Liver (tissue), 3 donors: ENCODE data around the gene MGA.

Experiments used
- CTCF ChIP-seq: fragments of 150-350 bp; IDR thresholded peaks from 2 replicates; pipeline ENCODE4 v1.5.1; 2017; ENCODE audit warnings: improper control_type of control experiment, low read depth, low read length; ENCODE audit not compliant: missing input control
- EGR1 ChIP-seq, 2 donors: IDR thresholded peaks; 2 replicates each; pipeline ENCODE4 v1.6.1; 2016 to 2018; ENCODE audit warnings: antibody characterized with exemption in 2 of 2, low read depth in 2 of 2
- JUND ChIP-seq, 2 donors: IDR thresholded peaks; 2 replicates each; pipeline ENCODE4 v1.6.1; 2016; ENCODE audit warnings: antibody characterized with exemption in 2 of 2
- RAD21 ChIP-seq, 2 donors: IDR thresholded peaks; 2 replicates each; pipeline ENCODE4 v1.6.1; 2016; ENCODE audit warnings: antibody characterized with exemption in 2 of 2, mild to moderate bottlenecking in 2 of 2
- RXRA ChIP-seq, 2 donors: IDR thresholded peaks; 2 replicates each; pipeline ENCODE4 v1.6.1; 2017 to 2018; ENCODE audit warnings: antibody characterized with exemption in 2 of 2, mild to moderate bottlenecking in 1 of 2
- TAF1 ChIP-seq: conservative IDR thresholded peaks from 2 replicates; pipeline ENCODE4 v1.6.1; 2016; ENCODE audit warnings: antibody characterized with exemption, mild to moderate bottlenecking
- YY1 ChIP-seq: IDR thresholded peaks from 2 replicates; pipeline ENCODE4 v1.6.1; 2016; ENCODE audit warnings: antibody characterized with exemption, mild to moderate bottlenecking
- TF ChIP-seq, protein P1 (sequence below): IDR thresholded peaks from 2 replicates; pipeline ENCODE4 v1.6.1; 2016; ENCODE audit warnings: antibody characterized with exemption
- donor health status: healthy.
- donor health status: healthy.

DNA sequence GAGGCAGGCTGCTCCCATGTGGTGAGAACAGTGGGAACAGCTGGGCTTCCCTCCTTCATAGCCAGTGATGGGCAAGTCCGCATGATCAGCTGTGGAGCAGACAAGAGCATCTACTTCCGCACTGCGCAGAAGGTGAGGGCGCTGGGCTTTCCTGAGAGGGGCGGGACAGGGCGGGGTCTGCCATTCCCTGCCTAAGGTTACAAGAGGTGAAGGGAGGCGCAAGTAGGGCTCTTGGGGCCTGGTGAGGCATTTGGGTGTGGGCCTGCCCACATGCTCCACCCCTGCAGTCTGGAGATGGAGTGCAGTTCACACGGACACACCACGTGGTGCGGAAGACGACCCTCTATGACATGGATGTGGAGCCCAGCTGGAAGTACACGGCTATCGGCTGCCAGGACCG is 157.1 kb downstream of the MGA start:
- TF ChIP-seq CTCF (no peak), EGR1 (IDR thresholded peaks at IDR 0.05; ENCODE audit: low read depth in 2 of 2) (no peak), TAF1 (no peak), RXRA (IDR thresholded peaks at IDR 0.05) (no peak), YY1 (no peak), RAD21 (IDR thresholded peaks at IDR 0.05) (no peak), JUND (IDR thresholded peaks at IDR 0.05) (no peak)
- TF ChIP-seq, protein P1, sequence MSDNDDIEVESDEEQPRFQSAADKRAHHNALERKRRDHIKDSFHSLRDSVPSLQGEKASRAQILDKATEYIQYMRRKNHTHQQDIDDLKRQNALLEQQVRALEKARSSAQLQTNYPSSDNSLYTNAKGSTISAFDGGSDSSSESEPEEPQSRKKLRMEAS = no peak
